Activated T-helper 1 cell treated with anti-CD3 and anti-CD28 coated beads, Interleukin-12 subunit alpha, Interleukin-12 subunit beta, Interleukin-2, Interleukin-4 antibody, amounts not matched to agents 30 ng/mL and 10 ng/mL and 1 ng/mL, durations not matched to agents 14 hours and 24 hours and 36 hours (primary cell): ENCODE results near the gene VDAC1. TPM values are rescaled to one million over a fixed set of nuclear protein-coding genes. Genes with fewer than 3 reads are reported as not detected.
"Not testable (repeated sequence)": the region's sequence is repeated elsewhere in the genome, so short reads cannot be mapped to it uniquely, and the experiment has no call there.

Source experiments
- DNase-seq: peaks from one replicate; pipeline ENCODE4 v3.0.0; 2021; ENCODE audit warnings: low spot score
- H3K27ac Mint-ChIP-seq: one replicate; pipeline ENCODE4 v1.8.0; 2021; ENCODE audit warnings: mild to moderate bottlenecking, mixed read lengths
- H3K27me3 Mint-ChIP-seq: one replicate; pipeline ENCODE4 v1.8.0; 2022; ENCODE audit warnings: mild to moderate bottlenecking, moderate library complexity, mixed read lengths; ENCODE audit not compliant: insufficient read depth
- H3K36me3 Mint-ChIP-seq: one replicate; pipeline ENCODE4 v1.8.0; 2021; ENCODE audit warnings: low read depth, mixed read lengths
- H3K4me1 Mint-ChIP-seq: one replicate; pipeline ENCODE4 v1.8.0; 2021; ENCODE audit warnings: low read depth, mixed read lengths
- H3K4me3 Mint-ChIP-seq: one replicate; pipeline ENCODE4 v1.8.0; 2021; ENCODE audit warnings: mild to moderate bottlenecking, moderate library complexity, mixed read lengths
- H3K9me3 Mint-ChIP-seq: one replicate; pipeline ENCODE4 v1.8.0; 2021; ENCODE audit warnings: mixed read lengths
- intact Hi-C: fragments of 100-400 bp; cut with micrococcal nuclease; formaldehyde crosslinking; loops from one replicate; pipeline ENCODE4 v1.15.1; 2024
- total RNA-seq: library from RNA; stranded (reverse); gene quantifications from 2 replicates; pipeline ENCODE4 v1.2.3, GENCODE V29; 2022

Gene VDAC1
- total RNA-seq, 1 donor from 2014 or later: 440 TPM

- intact Hi-C loops: no loop called here
- Mint-ChIP-seq H3K27me3 (no peaks in the 10 kb centered on the region), H3K4me1 (peaks cover 12% of the 10 kb centered on the region), H3K4me3 (no peak overlapping the region), H3K27ac (no peak overlapping the region), H3K36me3 (peaks cover 47% of the 10 kb centered on the region), H3K9me3 (no peaks in the 10 kb centered on the region)
- DNase-seq: no peak
Measured at GRCh38 chr5:133983674-133984073, 21.1 kb downstream of the VDAC1 start.

- intact Hi-C loops: no loop called here
- DNase-seq: no peak
- Mint-ChIP-seq H3K36me3 (peaks cover 52% of the 10 kb centered on the region), H3K4me3 (no peak overlapping the region), H3K4me1 (peaks cover 29% of the 10 kb centered on the region), H3K9me3 (no peaks in the 10 kb centered on the region), H3K27me3 (no peaks in the 10 kb centered on the region), H3K27ac (no peak overlapping the region)
Measured at GRCh38 chr5:133981714-133982113, 23.1 kb downstream of the VDAC1 start.

- Mint-ChIP-seq H3K4me1 (peaks cover 31% of the 10 kb centered on the region), H3K4me3 (no peak overlapping the region), H3K27me3 (no peaks in the 10 kb centered on the region), H3K9me3 (no peaks in the 10 kb centered on the region), H3K36me3 (peaks cover 52% of the 10 kb centered on the region), H3K27ac (no peak overlapping the region)
- no peak for DNase-seq
- intact Hi-C loops: no loop called here
Measured at GRCh38 chr5:133980652-133981051, 24.1 kb downstream of the VDAC1 start.

GRCh38 chr5:133978943-133979342 lies 25.8 kb downstream of the VDAC1 start:
- Mint-ChIP-seq H3K9me3 (no peaks in the 10 kb centered on the region), H3K27me3 (no peaks in the 10 kb centered on the region), H3K4me1 (peaks cover 34% of the 10 kb centered on the region), H3K4me3 (no peak overlapping the region), H3K36me3 (peaks cover 47% of the 10 kb centered on the region), H3K27ac (no peak overlapping the region)
- intact Hi-C loops: no loop called here
- DNase-seq: no peak

- H3K9me3 Mint-ChIP-seq: no peaks in the 10 kb centered on the region
- no peak for DNase-seq
- H3K27ac Mint-ChIP-seq: peak overlapping the region; percentile 73
- peaks cover 50% of the 10 kb centered on the region for H3K36me3 Mint-ChIP-seq
- H3K4me3 Mint-ChIP-seq: no peak overlapping the region
- peaks cover 34% of the 10 kb centered on the region for H3K4me1 Mint-ChIP-seq
- no peaks in the 10 kb centered on the region for H3K27me3 Mint-ChIP-seq
- intact Hi-C loops: loop anchor here (1.0 kb wide), 1 partner anchor 10 kb away; the partner anchor contains the start of gene C5orf15
Measured at GRCh38 chr5:133977858-133978257, 26.9 kb downstream of the VDAC1 start.

- Mint-ChIP-seq H3K4me1 (peaks cover 34% of the 10 kb centered on the region), H3K36me3 (peaks cover 50% of the 10 kb centered on the region), H3K27ac (peak overlapping the region; percentile 73), H3K4me3 (no peak overlapping the region), H3K9me3 (no peaks in the 10 kb centered on the region), H3K27me3 (no peaks in the 10 kb centered on the region)
- intact Hi-C loops: loop anchor here (1.0 kb wide), 1 partner anchor 9 kb away; the partner anchor contains the start of gene C5orf15
- no peak for DNase-seq
Measured at GRCh38 chr5:133977161-133977787, 27.5 kb downstream of the VDAC1 start.

- Mint-ChIP-seq H3K4me1 (peaks cover 25% of the 10 kb centered on the region), H3K36me3 (peaks cover 42% of the 10 kb centered on the region), H3K27ac (peak overlapping the region; percentile 55)
- H3K9me3 Mint-ChIP-seq, intact Hi-C loops, DNase-seq, H3K4me3 Mint-ChIP-seq, H3K27me3 Mint-ChIP-seq: not testable (repeated sequence)
Measured at GRCh38 chr5:133975546-133975945, 29.2 kb downstream of the VDAC1 start.

- Mint-ChIP-seq H3K4me1 (peaks cover 34% of the 10 kb centered on the region), H3K27me3 (no peaks in the 10 kb centered on the region), H3K27ac (no peak overlapping the region), H3K9me3 (no peaks in the 10 kb centered on the region), H3K4me3 (no peak overlapping the region), H3K36me3 (peaks cover 41% of the 10 kb centered on the region)
- no peak for DNase-seq
- intact Hi-C loops: no loop called here
Measured at GRCh38 chr5:133974142-133974541, 30.6 kb downstream of the VDAC1 start.

GRCh38 chr5:133970325-133970909 lies 34.4 kb downstream of the VDAC1 start:
- Mint-ChIP-seq H3K36me3 (peaks cover 32% of the 10 kb centered on the region), H3K9me3 (no peaks in the 10 kb centered on the region), H3K4me1 (peaks cover 37% of the 10 kb centered on the region), H3K27ac (peak overlapping the region; percentile 69), H3K27me3 (no peaks in the 10 kb centered on the region), H3K4me3 (peak overlapping the region; percentile 98)
- DNase-seq: no peak
- intact Hi-C loops: no loop called here

GRCh38 chr5:133969654-133970324 lies 35.0 kb downstream of the VDAC1 start:
- Mint-ChIP-seq H3K4me1 (peaks cover 43% of the 10 kb centered on the region), H3K4me3 (peak overlapping the region; percentile 98), H3K27me3 (no peaks in the 10 kb centered on the region), H3K27ac (peak overlapping the region; percentile 69), H3K36me3 (peaks cover 37% of the 10 kb centered on the region), H3K9me3 (no peaks in the 10 kb centered on the region)
- intact Hi-C loops: loop anchor here (2.0 to 10.0 kb wide), 4 partner anchors 257 to 1393 kb away; partner anchors contain the start of genes CAMLG, HSPA4 and PPP2CA
- no peak for DNase-seq

GRCh38 chr5:133968204-133968980 lies 36.4 kb downstream of the VDAC1 start, which contains the start of gene C5orf15:
C5orf15 (minus strand) TSS chr5:133968625; CDS start chr5:133968584, 41 bp downstream.
- peak within 1 kb of the TSS; percentile 96 for H3K27ac Mint-ChIP-seq
- intact Hi-C loops: loop anchor here (1.0 to 10.0 kb wide), 9 partner anchors 9 to 1394 kb away; partner anchors contain the start of genes AFF4, CAMLG, HSPA4 and PPP2CA
- peak within 1 kb of the TSS; percentile 98 for H3K4me3 Mint-ChIP-seq
- H3K9me3 Mint-ChIP-seq: peaks cover 4% of the 10 kb centered on the region
- H3K27me3 Mint-ChIP-seq: no peaks in the 10 kb centered on the region
- peaks cover 32% of the 10 kb centered on the region for H3K36me3 Mint-ChIP-seq
- peaks cover 54% of the 10 kb centered on the region for H3K4me1 Mint-ChIP-seq
- peak; percentile 92 for DNase-seq

GRCh38 chr5:133967698-133968203 lies 37.0 kb downstream of the VDAC1 start:
- intact Hi-C loops: loop anchor here (1.0 to 10.0 kb wide), 9 partner anchors 8 to 1395 kb away; partner anchors contain the start of genes AFF4, CAMLG, HSPA4 and PPP2CA
- H3K4me3 Mint-ChIP-seq: peak overlapping the region; percentile 98
- peaks cover 35% of the 10 kb centered on the region for H3K36me3 Mint-ChIP-seq
- H3K4me1 Mint-ChIP-seq: peaks cover 60% of the 10 kb centered on the region
- no peak for DNase-seq
- H3K9me3 Mint-ChIP-seq: peaks cover 6% of the 10 kb centered on the region
- H3K27me3 Mint-ChIP-seq: no peaks in the 10 kb centered on the region
- H3K27ac Mint-ChIP-seq: peak overlapping the region; percentile 96
